Activated naive CD4-positive, alpha-beta T cell treated with Interleukin-2 at 50 U/mL for 16 hours (primary cell): Measurements from ENCODE around the gene MRPL11.

Source experiments
- DNase-seq: peaks from one replicate; pipeline ENCODE4 v3.0.0-alpha.2; 2020

MRPL11 gene

GRCh38 chr11:66428933-66429332 is 9.7 kb downstream of the MRPL11 start:
- DNase-seq, result no peak

DNA sequence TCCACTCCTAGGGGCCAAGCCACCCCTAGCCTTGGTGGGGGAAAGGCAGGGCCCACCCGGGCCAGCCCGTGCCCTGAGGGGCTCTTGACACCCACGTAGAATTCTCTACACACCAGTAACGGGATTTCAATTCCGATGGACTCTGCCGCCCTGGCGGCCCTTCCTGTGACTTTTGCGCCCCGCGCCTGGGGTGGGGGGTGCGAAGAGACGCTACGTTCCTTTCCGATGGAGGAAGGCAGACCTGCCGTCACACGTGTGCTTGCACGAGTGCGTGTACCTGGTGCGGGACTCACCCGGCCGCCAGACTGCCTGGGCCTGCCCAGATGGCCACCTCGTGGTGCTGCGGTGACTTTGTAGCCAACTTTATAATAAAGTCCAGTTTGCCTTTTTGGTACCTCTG is 12.3 kb downstream of the MRPL11 start:
- DNase-seq, result no peak

DNA sequence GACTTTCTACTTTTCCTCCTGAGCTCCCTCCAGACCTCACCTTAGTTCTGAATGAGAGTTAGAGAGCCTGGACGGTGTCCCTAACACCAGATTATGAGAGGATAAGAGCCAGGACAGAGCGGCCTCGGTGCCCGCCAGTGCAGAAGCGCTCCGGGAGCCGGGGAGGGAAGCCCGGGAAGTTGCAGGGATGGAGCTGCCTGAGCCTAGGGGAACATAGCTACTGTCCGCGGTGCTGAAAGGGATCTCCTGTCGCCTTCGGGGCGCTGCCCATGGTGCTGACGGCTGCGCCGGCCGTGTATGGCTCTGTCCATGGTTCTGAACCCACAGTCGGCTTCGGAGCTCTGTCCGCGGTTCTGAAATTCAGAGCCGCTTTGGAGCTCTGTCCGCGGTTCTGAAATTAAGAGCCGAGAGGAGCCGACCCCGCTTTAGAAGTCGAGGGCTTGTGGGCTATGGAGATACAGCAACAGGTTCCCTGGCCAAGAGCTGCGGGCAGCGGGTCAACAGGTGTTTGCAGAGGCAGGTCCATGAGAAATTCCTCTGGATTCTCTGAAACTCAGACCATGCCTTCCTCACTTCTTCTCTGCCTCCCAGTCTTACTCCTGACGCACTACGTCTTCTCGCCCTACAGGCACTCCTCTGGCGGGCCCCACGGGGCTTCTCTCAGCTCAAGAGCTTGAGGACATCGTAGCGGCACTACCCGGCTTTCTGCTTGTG is 17.0 kb downstream of the MRPL11 start:
- peak; percentile 87 for DNase-seq

DNA sequence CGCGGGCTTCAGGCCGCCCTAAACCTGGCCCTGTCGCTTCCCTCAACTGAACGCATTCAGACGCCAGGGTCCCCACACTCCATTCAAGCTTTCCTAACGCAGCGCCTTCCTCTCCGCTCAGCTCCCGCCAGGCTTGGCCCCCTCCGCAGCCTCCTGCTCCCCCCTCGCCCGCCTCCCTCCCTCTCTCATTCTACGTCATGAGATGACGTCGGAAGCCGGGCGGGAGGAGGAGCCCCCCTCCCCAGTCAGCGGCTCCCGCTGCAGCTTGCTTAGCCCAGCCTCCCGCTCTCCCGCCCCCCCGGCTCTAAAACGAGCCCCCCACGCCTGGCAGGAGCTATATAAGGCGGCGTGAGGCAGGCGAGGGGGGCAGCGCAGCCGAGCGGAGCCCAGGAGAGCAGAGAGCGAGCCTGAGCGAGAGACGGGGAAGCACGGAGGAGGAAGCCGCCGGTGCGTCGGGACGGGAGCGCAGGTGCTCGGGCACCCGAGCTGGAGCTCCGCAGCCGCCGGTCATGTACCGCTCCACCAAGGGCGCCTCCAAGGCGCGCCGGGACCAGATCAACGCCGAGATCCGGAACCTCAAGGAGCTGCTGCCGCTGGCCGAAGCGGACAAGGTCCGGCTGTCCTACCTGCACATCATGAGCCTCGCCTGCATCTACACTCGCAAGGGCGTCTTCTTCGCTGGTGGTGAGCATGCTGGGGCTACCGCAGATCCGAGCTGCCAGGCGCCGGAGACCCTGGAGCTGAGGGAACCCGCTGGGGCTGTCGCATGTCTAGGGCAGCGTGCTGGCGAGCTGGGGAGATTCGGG is 17.8 kb downstream of the MRPL11 start, which contains the start of gene NPAS4:
TSS of gene NPAS4 (plus strand) at position 365 of the 806 bp plus-strand sequence. CDS start at position 510, 145 bp downstream.
- DNase-seq, result no peak

DNA sequence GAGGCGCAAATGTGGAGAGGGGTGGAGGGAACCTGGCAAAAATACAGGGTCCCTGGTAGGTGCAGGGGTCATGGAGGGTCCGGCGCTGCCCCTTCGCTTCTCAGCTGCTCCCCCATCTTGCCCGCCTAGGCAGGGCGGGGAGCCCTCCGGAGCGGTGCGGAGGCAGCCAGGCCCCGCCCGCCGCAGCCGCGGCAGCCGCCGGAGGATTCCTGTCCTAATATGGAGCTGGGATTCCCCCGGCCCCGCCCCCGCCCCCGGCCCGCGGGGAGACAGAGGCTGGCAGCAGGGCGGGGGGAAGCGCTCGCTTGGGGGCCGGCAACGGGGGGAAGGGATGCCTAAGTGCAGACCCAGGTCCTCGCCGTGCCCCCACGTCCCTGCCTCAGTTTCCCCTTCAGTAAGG is 18.8 kb downstream of the MRPL11 start:
- DNase-seq, result no peak

GRCh38 chr11:66418986-66419308 is 19.7 kb downstream of the MRPL11 start:
- no peak for DNase-seq

DNA sequence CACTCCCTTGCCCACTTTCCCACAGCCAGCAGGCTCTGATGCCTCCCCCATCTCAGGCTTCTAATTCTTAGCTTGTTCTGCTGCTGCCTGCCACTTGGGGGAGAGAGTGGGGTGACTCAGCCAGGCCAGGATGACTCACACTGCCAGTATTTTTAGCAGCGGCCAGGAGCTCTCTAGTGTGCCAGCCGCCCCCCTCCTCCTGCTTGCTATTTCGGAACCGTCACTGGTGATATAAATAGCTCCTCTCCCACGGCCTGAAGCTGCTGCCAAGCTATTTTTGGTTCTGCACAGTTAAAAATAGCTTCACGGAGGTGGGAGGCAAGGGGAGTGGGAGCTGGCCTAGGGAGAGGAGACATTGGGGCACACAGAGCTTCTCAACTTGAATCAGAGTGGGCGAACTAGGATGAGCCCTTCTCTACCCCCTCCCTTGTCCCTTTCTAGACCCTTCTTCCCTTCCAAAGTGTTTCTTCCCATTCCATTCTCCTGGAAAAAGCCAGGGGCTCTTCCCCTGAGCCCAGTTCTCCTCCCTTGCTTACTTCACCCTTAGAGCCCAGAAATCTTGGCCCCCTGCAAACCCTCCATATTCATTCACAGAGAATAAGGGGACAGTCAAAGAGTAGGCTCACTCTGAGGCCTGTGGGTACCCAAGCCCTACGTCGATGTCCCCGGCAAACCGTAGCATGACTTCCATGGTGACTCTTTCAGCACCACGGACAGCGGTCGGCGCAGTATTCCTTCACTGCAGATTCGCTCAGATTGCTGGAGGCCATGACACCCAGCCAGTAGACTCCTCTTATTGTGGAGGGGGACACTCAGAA is 20.3 kb downstream of the MRPL11 start:
- peak; percentile 69 for DNase-seq

GRCh38 chr11:66417000-66417399 is 21.6 kb downstream of the MRPL11 start:
- DNase-seq, result peak; percentile 18

DNA sequence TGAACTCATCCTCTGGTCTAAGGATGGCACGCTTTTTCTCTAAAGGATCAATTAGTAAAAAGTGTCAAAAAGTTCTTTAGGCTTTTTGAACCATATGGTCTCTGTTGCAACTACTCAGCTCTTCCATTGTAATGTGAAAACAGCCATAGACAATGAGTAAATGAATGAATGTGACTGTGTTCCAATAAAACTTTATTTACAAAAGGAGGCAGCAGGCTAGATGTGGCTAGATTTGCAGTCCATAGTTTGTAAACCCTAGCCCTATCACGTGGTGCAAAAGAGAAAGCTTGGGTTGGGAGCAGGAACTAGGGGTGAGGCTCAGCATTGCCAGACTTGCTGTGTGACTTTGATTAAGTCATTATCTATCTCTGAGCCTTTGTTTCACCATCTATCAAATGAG is 23.2 kb downstream of the MRPL11 start:
- DNase-seq, result no peak

GRCh38 chr11:66414120-66414934 is 24.3 kb downstream of the MRPL11 start:
- no peak for DNase-seq

DNA sequence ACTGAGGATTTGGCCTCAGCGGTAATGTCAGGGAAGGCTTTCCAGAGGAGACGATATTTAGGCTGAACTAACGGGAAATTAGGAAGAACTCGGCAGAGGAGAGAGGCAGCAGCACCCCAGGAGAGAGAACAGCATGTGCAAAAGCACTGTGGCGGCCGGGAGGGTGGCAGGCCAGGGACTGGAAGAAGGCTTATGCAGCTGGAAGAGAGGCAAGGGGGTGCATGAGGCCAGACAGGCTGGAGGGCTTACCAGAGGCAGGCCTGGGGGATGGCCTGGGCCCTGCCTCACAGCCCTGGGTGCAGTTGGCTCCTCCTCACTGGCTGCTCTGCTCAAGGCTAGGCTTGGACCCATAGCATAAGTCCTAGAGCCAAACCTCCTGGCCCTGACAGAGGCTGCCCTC is 25.5 kb downstream of the MRPL11 start:
- no peak for DNase-seq

GRCh38 chr11:66412110-66412509 is 26.5 kb downstream of the MRPL11 start:
- DNase-seq, result no peak

- no peak for DNase-seq
Observed at GRCh38 chr11:66411323-66411722, 27.3 kb downstream of the MRPL11 start.

DNA sequence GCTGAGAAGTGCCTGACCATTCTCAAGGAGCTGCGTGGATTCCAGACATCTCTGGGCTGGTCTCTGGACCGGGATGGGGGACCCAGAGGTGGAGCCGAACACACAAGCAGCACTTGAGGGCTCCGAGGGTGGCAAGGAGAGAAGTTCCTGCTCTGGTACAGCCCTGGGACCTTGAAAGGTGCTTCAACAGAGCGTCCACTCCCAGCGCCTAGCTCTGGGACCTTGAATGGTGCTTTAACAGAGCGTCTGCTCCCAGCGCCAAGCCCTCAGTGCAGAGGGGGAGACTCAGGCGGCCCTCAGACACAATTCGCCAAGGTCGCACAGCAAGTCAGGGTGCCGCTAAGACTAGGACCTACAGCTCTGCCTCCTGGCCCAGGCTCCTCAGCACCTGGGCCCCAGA is 28.5 kb downstream of the MRPL11 start:
- DNase-seq, result no peak

DNA sequence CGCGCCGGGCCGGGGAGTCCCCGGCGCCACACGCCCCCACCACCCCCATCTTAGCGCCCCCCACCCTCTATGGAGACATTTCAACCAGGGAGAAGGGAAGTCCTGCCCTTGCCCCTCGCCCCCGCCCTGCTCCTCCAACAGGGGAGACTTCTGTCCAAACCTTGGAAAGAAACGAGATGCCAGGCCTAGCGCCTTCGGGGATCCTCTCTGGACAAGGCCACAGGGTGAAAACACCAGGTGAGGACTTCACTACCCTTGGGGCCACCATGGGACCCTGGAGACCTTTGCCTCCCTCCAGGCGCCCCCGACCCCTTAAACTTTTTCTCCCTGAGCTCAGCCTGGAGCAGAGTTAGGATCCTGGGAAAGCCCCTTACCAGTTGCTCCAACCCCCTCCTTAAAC is 29.4 kb downstream of the MRPL11 start:
- DNase-seq, result no peak

GRCh38 chr11:66408488-66409214 is 30.0 kb downstream of the MRPL11 start:
- peak; percentile 94 for DNase-seq

- no peak for DNase-seq
Observed at GRCh38 chr11:66407651-66408050, 31.0 kb downstream of the MRPL11 start.

GRCh38 chr11:66393954-66394353 is 44.7 kb downstream of the MRPL11 start:
- no peak for DNase-seq

- DNase-seq, result no peak
Observed at GRCh38 chr11:66391322-66391721, 47.3 kb downstream of the MRPL11 start.

GRCh38 chr11:66388780-66389386 is 49.8 kb downstream of the MRPL11 start:
- DNase-seq, result peak; percentile 71
